GM19395 (cell line): ENCODE data around the gene ZNF559.

ENCODE experiments used
- ATAC-seq: cut with Tn5 transposase; IDR thresholded peaks from one replicate; pipeline ENCODE4 v1.9.1; 2021; ENCODE audit warnings: mild to moderate bottlenecking, moderate library complexity; ENCODE audit not compliant: unreplicated experiment

ZNF559 gene

GRCh38 chr19:9352505-9352904 is 28.5 kb downstream of the ZNF559 start:
- no peak for ATAC-seq

- no peak for ATAC-seq
Observed at GRCh38 chr19:9353011-9353410, 29.0 kb downstream of the ZNF559 start.

DNA sequence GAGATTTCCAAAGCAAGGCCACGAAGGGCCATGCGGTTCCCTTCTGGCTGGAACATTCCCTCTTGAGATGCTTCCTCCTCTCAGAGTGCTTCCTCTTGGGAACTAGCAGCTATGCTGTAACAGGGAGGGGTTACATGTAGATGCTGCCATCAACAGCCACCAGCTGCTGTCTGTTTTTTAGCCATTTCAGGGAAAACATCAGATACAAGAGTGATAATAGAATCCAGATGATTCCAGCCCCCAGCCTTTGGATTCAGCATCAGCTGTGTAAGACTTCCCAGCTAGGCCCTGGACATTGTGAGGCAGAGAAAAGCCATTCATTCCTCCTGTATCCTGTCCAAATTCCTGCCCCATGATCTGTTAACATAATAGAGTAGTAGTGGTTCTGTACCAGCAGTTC is 30.7 kb downstream of the ZNF559 start:
- ATAC-seq: no peak

GRCh38 chr19:9362905-9363304 is 38.9 kb downstream of the ZNF559 start, which contains the start of gene ZNF177:
Gene ZNF177 (plus strand): TSS chr19:9363013. CDS start chr19:9378312, 15,299 bp downstream.
- ATAC-seq: no peak

GRCh38 chr19:9370738-9371619 is 47.0 kb downstream of the ZNF559 start:
- no peak for ATAC-seq

DNA sequence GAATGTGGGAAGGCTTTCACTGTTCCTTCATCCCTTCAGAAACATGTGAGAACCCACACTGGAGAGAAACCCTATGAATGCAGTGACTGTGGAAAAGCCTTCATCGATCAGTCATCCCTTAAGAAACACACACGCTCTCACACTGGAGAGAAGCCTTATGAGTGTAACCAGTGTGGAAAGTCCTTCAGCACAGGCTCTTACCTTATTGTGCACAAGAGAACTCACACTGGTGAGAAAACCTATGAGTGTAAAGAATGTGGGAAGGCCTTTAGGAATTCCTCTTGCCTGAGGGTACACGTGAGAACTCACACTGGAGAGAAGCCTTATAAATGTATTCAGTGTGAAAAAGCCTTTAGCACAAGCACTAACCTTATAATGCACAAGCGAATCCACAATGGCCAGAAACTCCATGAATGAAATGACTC is 57.4 kb downstream of the ZNF559 start:
- no peak for ATAC-seq
